Activated CD8-positive, alpha-beta T cell treated with anti-CD3 and anti-CD28 coated beads for 36 hours (primary cell): ENCODE data around the gene NCOA1. TPM values are rescaled to one million over a fixed set of nuclear protein-coding genes. Genes with fewer than 3 reads are reported as not detected.

Experiments
- ATAC-seq: fragments of 200-7000 bp; cut with Tn5 transposase; one replicate; pipeline ENCODE4 v1.10.0; 2021; ENCODE audit warnings: mild to moderate bottlenecking, moderate library complexity
- CTCF ChIA-PET: fragments of 350-600 bp; sonication (Branson Sonifier 250); formaldehyde crosslinking; loops from one replicate; lab custom pipeline; 2021; ENCODE audit warnings: antibody characterized with exemption; lab: Charles Lee
- POLR2A ChIA-PET: fragments of 350-600 bp; sonication (Branson Sonifier 250); formaldehyde crosslinking; loops from one replicate; lab custom pipeline; 2021; ENCODE audit warnings: antibody characterized with exemption; lab: Charles Lee
- DNase-seq: peaks from one replicate; pipeline ENCODE4 v3.0.0-alpha.2; 2020
- H3K27ac Mint-ChIP-seq: one replicate; pipeline ENCODE4 v1.8.0; 2021; ENCODE audit warnings: mild to moderate bottlenecking, mixed read lengths
- H3K27me3 Mint-ChIP-seq: one replicate; pipeline ENCODE4 v1.8.0; 2021; ENCODE audit warnings: mixed read lengths
- H3K36me3 Mint-ChIP-seq: one replicate; pipeline ENCODE4 v1.8.0; 2021; ENCODE audit warnings: low read depth, mixed read lengths
- H3K4me1 Mint-ChIP-seq: one replicate; pipeline ENCODE4 v1.8.0; 2021; ENCODE audit warnings: low read depth, mixed read lengths
- H3K4me3 Mint-ChIP-seq: one replicate; pipeline ENCODE4 v1.8.0; 2021; ENCODE audit warnings: mild to moderate bottlenecking, moderate library complexity, mixed read lengths
- H3K9me3 Mint-ChIP-seq: one replicate; pipeline ENCODE4 v1.8.0; 2021; ENCODE audit warnings: mixed read lengths
- CTCF ChIP-seq: fragments of 200-600 bp; IDR thresholded peaks from one replicate; pipeline ENCODE4 v1.8.0; 2022; ENCODE audit warnings: antibody characterized with exemption, mild to moderate bottlenecking
- intact Hi-C: fragments of 100-400 bp; cut with micrococcal nuclease; formaldehyde crosslinking; loops from one replicate; pipeline ENCODE4 v1.10.0; 2022
- total RNA-seq, 2 experiments: library from RNA; stranded (reverse); gene quantifications; one replicate each; pipeline ENCODE4 v1.2.3, GENCODE V29; 2021

NCOA1 gene
- total RNA-seq, 2 experiments from 2014 or later: 16.8 to 17.1 TPM

- Mint-ChIP-seq H3K27me3 (no peaks in the 10 kb centered on the region), H3K36me3 (peaks cover 9% of the 10 kb centered on the region), H3K27ac (no peak overlapping the region), H3K4me3 (no peak overlapping the region), H3K9me3 (peaks cover 5% of the 10 kb centered on the region), H3K4me1 (peaks cover 61% of the 10 kb centered on the region)
- intact Hi-C loops: no loop called here
- TF ChIP-seq CTCF: no peak
- peak; percentile 72 for ATAC-seq
- ChIA-PET CTCF (interaction anchor here (0.7 to 1.2 kb wide), 2 partner anchors 25 to 63 kb away, joined by 3 read pairs; partner anchors contain the start of gene NCOA1), POLR2A (interaction anchor here (0.6 to 1.1 kb wide), 2 partner anchors 9 to 1534 kb away, joined by 3 read pairs; no protein-coding TSS in a partner anchor)
- peak; percentile 17 for DNase-seq
Observed at GRCh38 chr2:24515831-24516230, 24.8 kb downstream of the NCOA1 start.

GRCh38 chr2:24517247-24517646 lies 26.2 kb downstream of the NCOA1 start:
- Mint-ChIP-seq H3K4me1 (peaks cover 61% of the 10 kb centered on the region), H3K27ac (peak overlapping the region; percentile 40), H3K27me3 (no peaks in the 10 kb centered on the region), H3K9me3 (peaks cover 8% of the 10 kb centered on the region), H3K36me3 (peaks cover 12% of the 10 kb centered on the region), H3K4me3 (peak overlapping the region; percentile 15)
- DNase-seq: no peak
- ChIA-PET POLR2A (no interaction called here), CTCF (no interaction called here)
- intact Hi-C loops: no loop called here
- ATAC-seq: no peak
- TF ChIP-seq CTCF: no peak

GRCh38 chr2:24520175-24520574 lies 29.1 kb downstream of the NCOA1 start:
- TF ChIP-seq CTCF: no peak
- Mint-ChIP-seq H3K4me3 (no peak overlapping the region), H3K9me3 (peaks cover 10% of the 10 kb centered on the region), H3K27ac (no peak overlapping the region), H3K4me1 (peaks cover 55% of the 10 kb centered on the region), H3K27me3 (no peaks in the 10 kb centered on the region), H3K36me3 (peaks cover 15% of the 10 kb centered on the region)
- CTCF ChIA-PET: interaction anchor here (1.3 to 1.7 kb wide), 3 partner anchors 22 to 842 kb away, joined by 3 to 4 read pairs (median 3); no protein-coding TSS in a partner anchor
- ATAC-seq (no peak), DNase-seq (no peak)
- POLR2A ChIA-PET: interaction anchor here (1.0 to 1.9 kb wide), 4 partner anchors 16 to 55 kb away, joined by 3 to 4 read pairs (median 3); partner anchors contain the start of gene NCOA1
- intact Hi-C loops: no loop called here

GRCh38 chr2:24521162-24521857 lies 30.3 kb downstream of the NCOA1 start:
- Mint-ChIP-seq H3K9me3 (peaks cover 10% of the 10 kb centered on the region), H3K27me3 (no peaks in the 10 kb centered on the region), H3K4me1 (peaks cover 58% of the 10 kb centered on the region), H3K27ac (peak overlapping the region; percentile 89), H3K36me3 (peaks cover 15% of the 10 kb centered on the region), H3K4me3 (peak overlapping the region; percentile 40)
- DNase-seq (no peak), ATAC-seq (peak; percentile 61)
- ChIA-PET CTCF (interaction anchor here (0.6 to 1.4 kb wide), 5 partner anchors 9 to 841 kb away, joined by 3 read pairs; no protein-coding TSS in a partner anchor), POLR2A (interaction anchor here (1.0 to 1.9 kb wide), 4 partner anchors 19 to 58 kb away, joined by 3 to 4 read pairs (median 3); partner anchors contain the start of gene NCOA1)
- no peak for TF ChIP-seq CTCF
- intact Hi-C loops: no loop called here
